Activated naive CD4-positive, alpha-beta T cell treated with anti-CD3 and anti-CD28 coated beads, Interleukin-2, amount 10 ng/mL, durations not matched to agents 7 days and 5 days (primary cell): ENCODE data around the gene FARS2.

ENCODE experiments used
- CTCF ChIA-PET: fragments of 350-600 bp; sonication (Branson Sonifier 250); formaldehyde crosslinking; loops from one replicate; lab custom pipeline; 2021; ENCODE audit warnings: antibody characterized with exemption; lab: Charles Lee
- DNase-seq: peaks from one replicate; pipeline ENCODE4 v3.0.0-alpha.2; 2020
- H3K27ac Mint-ChIP-seq: one replicate; pipeline ENCODE4 v1.8.0; 2021; ENCODE audit warnings: mild to moderate bottlenecking, moderate library complexity, mixed read lengths
- H3K27me3 Mint-ChIP-seq: one replicate; pipeline ENCODE4 v1.8.0; 2021; ENCODE audit warnings: mild to moderate bottlenecking, mixed read lengths
- H3K36me3 Mint-ChIP-seq: one replicate; pipeline ENCODE4 v1.8.0; 2021; ENCODE audit warnings: mixed read lengths
- H3K4me1 Mint-ChIP-seq: one replicate; pipeline ENCODE4 v1.8.0; 2021; ENCODE audit warnings: mixed read lengths
- H3K4me3 Mint-ChIP-seq: one replicate; pipeline ENCODE4 v1.8.0; 2021; ENCODE audit warnings: mild to moderate bottlenecking, moderate library complexity, mixed read lengths
- H3K9me3 Mint-ChIP-seq: one replicate; pipeline ENCODE4 v1.8.0; 2021; ENCODE audit warnings: mixed read lengths

The FARS2 gene

DNA sequence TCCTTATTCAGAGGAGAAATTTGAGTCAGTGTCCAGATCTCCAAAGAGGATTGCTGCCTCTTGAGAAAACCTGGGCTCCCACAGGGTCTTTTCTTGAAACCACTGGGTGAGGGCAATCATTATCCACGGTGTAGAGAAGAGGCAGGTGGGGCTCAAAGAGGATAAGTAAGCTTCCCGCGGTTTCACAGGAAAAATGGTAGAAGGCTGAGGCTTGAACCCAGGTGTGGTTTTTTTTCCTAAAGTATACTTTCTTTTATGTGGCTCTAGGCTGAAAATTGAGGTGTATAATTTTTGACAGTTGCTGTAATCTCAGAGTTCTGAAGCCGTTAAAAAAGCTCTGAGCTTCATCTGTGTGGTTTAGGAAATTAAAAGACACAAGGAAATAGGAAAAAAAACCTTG is 164.5 kb downstream of the FARS2 start:
- Mint-ChIP-seq H3K36me3 (no peaks in the 10 kb centered on the region), H3K9me3 (no peaks in the 10 kb centered on the region), H3K4me3 (no peak overlapping the region), H3K27ac (no peak overlapping the region), H3K4me1 (peaks cover 6% of the 10 kb centered on the region), H3K27me3 (no peaks in the 10 kb centered on the region)
- DNase-seq: no peak
- CTCF ChIA-PET: no interaction called here

DNA sequence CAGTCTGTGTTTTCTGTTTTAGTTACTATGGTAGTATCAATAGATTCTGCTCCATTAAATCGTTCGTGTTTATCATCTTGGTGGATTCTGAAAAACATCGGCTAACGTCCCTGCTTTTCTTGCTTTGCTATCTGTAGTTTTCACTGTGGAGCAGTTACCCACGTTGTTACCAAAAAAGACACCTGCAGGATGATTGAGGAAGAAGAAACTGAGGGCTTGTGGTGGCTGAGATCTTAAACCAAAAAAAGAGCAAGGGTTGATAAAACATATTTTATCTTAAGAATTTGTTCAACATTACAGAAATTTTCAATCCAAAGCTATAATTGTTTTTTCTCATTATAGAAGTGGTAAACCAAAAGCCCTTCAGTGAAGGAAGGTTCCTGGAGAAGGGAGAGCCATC is 166.3 kb downstream of the FARS2 start:
- no peaks in the 10 kb centered on the region for H3K27me3 Mint-ChIP-seq
- CTCF ChIA-PET: no interaction called here
- no peak overlapping the region for H3K27ac Mint-ChIP-seq
- DNase-seq: no peak
- H3K4me3 Mint-ChIP-seq: no peak overlapping the region
- no peaks in the 10 kb centered on the region for H3K36me3 Mint-ChIP-seq
- H3K4me1 Mint-ChIP-seq: peaks cover 6% of the 10 kb centered on the region
- H3K9me3 Mint-ChIP-seq: no peaks in the 10 kb centered on the region

- CTCF ChIA-PET: no interaction called here
- H3K36me3 Mint-ChIP-seq: peaks cover 14% of the 10 kb centered on the region
Measured at GRCh38 chr6:5433324-5433723, 172.0 kb downstream of the FARS2 start.

GRCh38 chr6:5435449-5435848 is 174.1 kb downstream of the FARS2 start:
- Mint-ChIP-seq H3K27me3 (no peaks in the 10 kb centered on the region), H3K4me1 (peaks cover 3% of the 10 kb centered on the region), H3K27ac (no peak overlapping the region), H3K36me3 (peaks cover 14% of the 10 kb centered on the region), H3K4me3 (no peak overlapping the region), H3K9me3 (peaks cover 5% of the 10 kb centered on the region)
- CTCF ChIA-PET: interaction anchor here (1.6 kb wide), 1 partner anchor 11 kb away, joined by 3 read pairs; no protein-coding TSS in a partner anchor
- DNase-seq: no peak

More at GRCh38 chr6:5433324-5433723, 172.0 kb downstream of the FARS2 start:
- Mint-ChIP-seq H3K9me3 (peaks cover 5% of the 10 kb centered on the region), H3K4me3 (no peak overlapping the region), H3K27ac (no peak overlapping the region), H3K4me1 (no peaks in the 10 kb centered on the region), H3K27me3 (no peaks in the 10 kb centered on the region)
- no peak for DNase-seq

- no peak overlapping the region for H3K4me3 Mint-ChIP-seq
- H3K4me1 Mint-ChIP-seq: peaks cover 3% of the 10 kb centered on the region
- peaks cover 11% of the 10 kb centered on the region for H3K36me3 Mint-ChIP-seq
- no peak for DNase-seq
- CTCF ChIA-PET: no interaction called here
- H3K27me3 Mint-ChIP-seq: no peaks in the 10 kb centered on the region
- peaks cover 5% of the 10 kb centered on the region for H3K9me3 Mint-ChIP-seq
- no peak overlapping the region for H3K27ac Mint-ChIP-seq
Measured at GRCh38 chr6:5438922-5439584, 177.7 kb downstream of the FARS2 start.

DNA sequence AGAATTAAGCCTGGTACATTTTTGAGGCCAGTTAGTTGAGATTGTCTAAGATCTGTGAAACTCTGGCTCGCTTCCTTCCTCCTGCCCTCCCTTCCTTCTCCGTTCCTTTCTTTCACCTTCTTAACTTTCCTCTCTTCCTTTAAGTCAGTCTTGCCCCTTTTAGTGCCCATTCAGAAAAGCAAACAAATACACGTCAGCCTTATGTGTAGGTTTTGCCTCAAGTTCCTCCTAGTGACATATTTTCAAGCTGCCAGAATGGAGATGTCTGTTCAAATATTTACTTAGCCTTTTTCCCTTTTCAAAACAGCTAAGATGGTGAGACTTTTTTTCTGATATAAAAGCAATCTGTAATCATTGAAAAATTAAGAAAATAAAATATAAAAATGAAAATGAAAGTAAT is 178.4 kb downstream of the FARS2 start:
- Mint-ChIP-seq H3K27me3 (no peaks in the 10 kb centered on the region), H3K4me3 (no peak overlapping the region), H3K9me3 (peaks cover 5% of the 10 kb centered on the region), H3K27ac (no peak overlapping the region), H3K4me1 (peaks cover 3% of the 10 kb centered on the region), H3K36me3 (peaks cover 9% of the 10 kb centered on the region)
- CTCF ChIA-PET: no interaction called here
- DNase-seq: no peak

GRCh38 chr6:5442319-5442718 is 181.0 kb downstream of the FARS2 start:
- DNase-seq: no peak
- CTCF ChIA-PET: no interaction called here
- H3K27me3 Mint-ChIP-seq: no peaks in the 10 kb centered on the region
- no peak overlapping the region for H3K27ac Mint-ChIP-seq
- H3K9me3 Mint-ChIP-seq: peaks cover 2% of the 10 kb centered on the region
- peaks cover 3% of the 10 kb centered on the region for H3K4me1 Mint-ChIP-seq
- no peak overlapping the region for H3K4me3 Mint-ChIP-seq
- H3K36me3 Mint-ChIP-seq: peaks cover 1% of the 10 kb centered on the region

GRCh38 chr6:5442916-5443315 is 181.6 kb downstream of the FARS2 start:
- Mint-ChIP-seq H3K9me3 (no peaks in the 10 kb centered on the region), H3K27ac (no peak overlapping the region), H3K27me3 (no peaks in the 10 kb centered on the region), H3K36me3 (no peaks in the 10 kb centered on the region), H3K4me1 (peaks cover 3% of the 10 kb centered on the region), H3K4me3 (no peak overlapping the region)
- CTCF ChIA-PET: no interaction called here
- no peak for DNase-seq

- DNase-seq: no peak
- no peak overlapping the region for H3K27ac Mint-ChIP-seq
- no peaks in the 10 kb centered on the region for H3K9me3 Mint-ChIP-seq
- H3K4me3 Mint-ChIP-seq: no peak overlapping the region
- CTCF ChIA-PET: no interaction called here
- H3K27me3 Mint-ChIP-seq: no peaks in the 10 kb centered on the region
- no peaks in the 10 kb centered on the region for H3K36me3 Mint-ChIP-seq
- H3K4me1 Mint-ChIP-seq: peaks cover 3% of the 10 kb centered on the region
Measured at GRCh38 chr6:5443491-5443890, 182.2 kb downstream of the FARS2 start.

GRCh38 chr6:5446362-5447075 is 185.2 kb downstream of the FARS2 start:
- CTCF ChIA-PET: interaction anchor here (0.8 kb wide), 1 partner anchor 11 kb away, joined by 3 read pairs; no protein-coding TSS in a partner anchor
- DNase-seq: no peak
- Mint-ChIP-seq H3K4me3 (no peak overlapping the region), H3K27me3 (no peaks in the 10 kb centered on the region), H3K4me1 (no peaks in the 10 kb centered on the region), H3K9me3 (no peaks in the 10 kb centered on the region), H3K27ac (no peak overlapping the region), H3K36me3 (no peaks in the 10 kb centered on the region)

GRCh38 chr6:5447921-5448320 is 186.6 kb downstream of the FARS2 start:
- Mint-ChIP-seq H3K4me1 (no peaks in the 10 kb centered on the region), H3K27me3 (no peaks in the 10 kb centered on the region), H3K4me3 (no peak overlapping the region), H3K36me3 (no peaks in the 10 kb centered on the region), H3K27ac (no peak overlapping the region), H3K9me3 (no peaks in the 10 kb centered on the region)
- CTCF ChIA-PET: no interaction called here
- DNase-seq: no peak

DNA sequence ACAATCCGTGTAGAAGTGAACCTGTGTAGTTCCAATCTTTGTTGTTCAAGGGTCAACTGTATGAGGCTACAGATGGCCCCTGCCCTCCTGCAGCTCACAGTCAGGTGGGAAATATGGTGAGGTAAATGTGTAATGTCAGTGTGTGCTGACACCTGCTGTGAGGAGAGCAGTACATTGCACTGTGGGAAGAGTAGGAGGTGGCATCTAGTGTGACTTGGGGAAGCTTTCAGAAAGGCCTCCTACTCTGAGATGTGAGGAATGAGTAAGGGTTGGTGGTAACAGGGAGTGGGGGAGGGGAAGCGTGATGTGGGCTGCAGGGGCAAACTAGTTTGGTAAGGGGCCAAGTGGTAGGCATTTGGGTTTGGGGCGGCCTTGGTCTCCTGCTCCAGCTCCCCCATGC is 188.8 kb downstream of the FARS2 start:
- H3K9me3 Mint-ChIP-seq: no peaks in the 10 kb centered on the region
- no peaks in the 10 kb centered on the region for H3K4me1 Mint-ChIP-seq
- H3K27me3 Mint-ChIP-seq: no peaks in the 10 kb centered on the region
- no peaks in the 10 kb centered on the region for H3K36me3 Mint-ChIP-seq
- no peak overlapping the region for H3K4me3 Mint-ChIP-seq
- no peak for DNase-seq
- CTCF ChIA-PET: interaction anchor here (0.9 kb wide), 1 partner anchor 306 kb away, joined by 3 read pairs; no protein-coding TSS in a partner anchor
- H3K27ac Mint-ChIP-seq: no peak overlapping the region

- no peaks in the 10 kb centered on the region for H3K9me3 Mint-ChIP-seq
- CTCF ChIA-PET: no interaction called here
- H3K27ac Mint-ChIP-seq: no peak overlapping the region
- no peaks in the 10 kb centered on the region for H3K4me1 Mint-ChIP-seq
- no peak overlapping the region for H3K4me3 Mint-ChIP-seq
- H3K36me3 Mint-ChIP-seq: no peaks in the 10 kb centered on the region
- no peak for DNase-seq
- H3K27me3 Mint-ChIP-seq: no peaks in the 10 kb centered on the region
Measured at GRCh38 chr6:5453546-5453945, 192.2 kb downstream of the FARS2 start.

GRCh38 chr6:5455142-5455541 is 193.8 kb downstream of the FARS2 start:
- Mint-ChIP-seq H3K4me1 (peaks cover 5% of the 10 kb centered on the region), H3K4me3 (no peak overlapping the region), H3K36me3 (no peaks in the 10 kb centered on the region), H3K9me3 (no peaks in the 10 kb centered on the region), H3K27ac (no peak overlapping the region), H3K27me3 (no peaks in the 10 kb centered on the region)
- CTCF ChIA-PET: no interaction called here
- DNase-seq: no peak

GRCh38 chr6:5457041-5457440 is 195.7 kb downstream of the FARS2 start:
- H3K4me1 Mint-ChIP-seq: peaks cover 10% of the 10 kb centered on the region
- H3K9me3 Mint-ChIP-seq: no peaks in the 10 kb centered on the region
- no peak overlapping the region for H3K27ac Mint-ChIP-seq
- no peaks in the 10 kb centered on the region for H3K36me3 Mint-ChIP-seq
- DNase-seq: no peak
- no peaks in the 10 kb centered on the region for H3K27me3 Mint-ChIP-seq
- no peak overlapping the region for H3K4me3 Mint-ChIP-seq
- CTCF ChIA-PET: interaction anchor here (0.6 to 1.0 kb wide), 2 partner anchors 14 to 241 kb away, joined by 3 to 4 read pairs; no protein-coding TSS in a partner anchor
